Fibroblast of lung (primary cell): ENCODE data around the gene DUSP15. TPM values are rescaled to one million over a fixed set of nuclear protein-coding genes. Genes with fewer than 3 reads are reported as not detected.

Experiments
- DNase-seq, 2 donors: peaks; one replicate each; pipeline versions ENCODE4 v3.0.0 to v3.0.0-alpha.2; 2010; ENCODE audit warnings: low read depth in 2 of 2
- H2AFZ ChIP-seq: 2 replicates; pipeline ENCODE4 v1.5.1; 2012; ENCODE audit warnings: low read length, control low read depth, inconsistent platforms
- H3K27ac ChIP-seq: 2 replicates; pipeline ENCODE4 v1.5.1; 2011; ENCODE audit warnings: low read length, control low read depth; ENCODE audit not compliant: insufficient read depth
- H3K27me3 ChIP-seq: 2 replicates; pipeline ENCODE4 v1.5.1; 2011; ENCODE audit warnings: mild to moderate bottlenecking, low read length; ENCODE audit not compliant: control insufficient read depth, insufficient read depth
- H3K36me3 ChIP-seq: 2 replicates; pipeline ENCODE4 v1.5.1; 2011; ENCODE audit warnings: low read length; ENCODE audit not compliant: control insufficient read depth, insufficient read depth
- H3K4me1 ChIP-seq: 2 replicates; pipeline ENCODE4 v1.5.1; 2011; ENCODE audit warnings: low read length; ENCODE audit not compliant: control insufficient read depth, insufficient read depth; ENCODE audit errors: extremely low read depth
- H3K4me2 ChIP-seq: 2 replicates; pipeline ENCODE4 v1.5.1; 2011; ENCODE audit warnings: low read length, control low read depth; ENCODE audit not compliant: insufficient read depth; ENCODE audit errors: extremely low read depth
- H3K4me3 ChIP-seq, 4 experiments: fragments of 200-600 bp in 1 of 4; sonication (generic) in 1 of 4; replicated peaks in 1 of 4; 2 replicates each; pipeline ENCODE4 v1.5.1; 2011 to 2016; ENCODE audit warnings: low read length in 4 of 4, low read depth in 3 of 4, mild to moderate bottlenecking in 3 of 4, control low read depth in 2 of 4, inconsistent platforms in 1 of 4, mixed read lengths in 1 of 4; ENCODE audit not compliant: insufficient read depth in 1 of 4; ENCODE audit errors: control extremely low read depth in 1 of 4
- H3K79me2 ChIP-seq: 2 replicates; pipeline ENCODE4 v1.5.1; 2012; ENCODE audit warnings: mild to moderate bottlenecking, low read length, inconsistent platforms; ENCODE audit not compliant: control insufficient read depth, insufficient read depth
- H3K9ac ChIP-seq: 2 replicates; pipeline ENCODE4 v1.5.1; 2011; ENCODE audit warnings: mild to moderate bottlenecking, low read length, control low read depth; ENCODE audit not compliant: insufficient read depth
- H3K9me3 ChIP-seq: 2 replicates; pipeline ENCODE4 v1.5.1; 2012; ENCODE audit warnings: low read depth, low read length; ENCODE audit not compliant: control insufficient read depth, insufficient read depth
- H4K20me1 ChIP-seq: 2 replicates; pipeline ENCODE4 v1.5.1; 2011; ENCODE audit warnings: low read length; ENCODE audit not compliant: control insufficient read depth, insufficient read depth; ENCODE audit errors: extremely low read depth
- EZH2 ChIP-seq: IDR thresholded peaks from 2 replicates; pipeline ENCODE4 v1.5.1; 2012; ENCODE audit warnings: low read length, control low read depth, mild to moderate bottlenecking; ENCODE audit errors: missing control alignments
- polyA plus RNA-seq, 2 donors: library from polyadenylated mRNA; depleted of rRNA in 1 of 2; stranded (reverse) in 1 of 2; unstranded in 1 of 2; fragments of >200 nt; gene quantifications; 2 replicates each; pipeline ENCODE4 v1.2.1, GENCODE V29; 2011 to 2012; ENCODE audit warnings: missing spikeins in 1 of 2
- total RNA-seq: library from RNA; depleted of rRNA; stranded (reverse); fragments of >200 nt; gene quantifications from 2 replicates; pipeline ENCODE4 v1.2.1, GENCODE V29; 2014
- TF ChIP-seq, protein P1 (sequence below), 2 donors: IDR thresholded peaks in 1 of 2; conservative IDR thresholded peaks in 1 of 2; 1 replicate in 1 of 2; 2 replicates in 1 of 2; pipeline ENCODE4 v1.5.1; 2011 to 2012; ENCODE audit warnings: low read length in 2 of 2, control low read depth in 1 of 2, inconsistent platforms in 1 of 2, low read depth in 1 of 2, mild to moderate bottlenecking in 1 of 2

Gene DUSP15
- total and polyA plus RNA-seq, 2 donors (not counting 1 experiment from before 2014, with no cell fraction given): 0.14 TPM; not detected in 1

DNA sequence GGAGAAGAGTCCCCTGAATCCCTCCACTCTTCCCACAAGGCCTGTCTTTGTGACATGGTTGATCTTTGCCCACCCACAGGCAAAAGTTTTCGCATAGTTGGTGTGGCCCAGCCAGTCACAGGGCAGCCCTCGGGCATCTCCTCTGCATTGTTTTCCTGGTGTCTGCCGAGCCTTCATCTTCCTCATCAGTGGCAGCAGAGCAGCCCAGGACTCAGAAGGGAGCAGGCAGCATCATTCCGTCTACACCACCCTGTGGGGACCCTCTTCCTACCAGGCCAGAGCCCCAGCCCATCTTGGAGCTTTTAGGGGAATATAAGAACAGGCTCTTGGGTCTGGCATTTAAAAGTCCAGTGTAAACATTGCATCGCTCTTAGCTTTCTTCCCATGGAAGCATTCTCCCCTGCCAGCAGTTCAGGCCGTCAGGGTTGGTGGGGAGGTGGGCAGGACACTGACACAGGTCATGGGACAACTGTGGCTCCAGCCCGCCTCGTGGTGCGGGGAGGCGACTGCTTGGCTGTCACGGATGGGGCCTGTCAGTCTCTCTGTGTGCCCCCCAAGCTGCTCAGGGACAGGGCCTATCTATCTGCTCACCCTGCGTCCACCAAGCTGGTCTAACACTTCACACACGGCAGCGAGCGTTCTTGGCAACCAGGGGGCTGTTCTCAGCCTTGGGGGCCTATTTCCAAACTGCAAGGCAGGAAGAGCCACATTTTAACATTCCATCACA, 43.3 kb upstream of the DUSP15 start:
- no peaks in the 10 kb centered on the region for H3K9me3 ChIP-seq
- no peaks in the 10 kb centered on the region for H3K79me2 ChIP-seq
- no peaks in the 10 kb centered on the region for H3K4me1 ChIP-seq
- no peaks in the 10 kb centered on the region for H3K36me3 ChIP-seq
- TF ChIP-seq, protein P1, sequence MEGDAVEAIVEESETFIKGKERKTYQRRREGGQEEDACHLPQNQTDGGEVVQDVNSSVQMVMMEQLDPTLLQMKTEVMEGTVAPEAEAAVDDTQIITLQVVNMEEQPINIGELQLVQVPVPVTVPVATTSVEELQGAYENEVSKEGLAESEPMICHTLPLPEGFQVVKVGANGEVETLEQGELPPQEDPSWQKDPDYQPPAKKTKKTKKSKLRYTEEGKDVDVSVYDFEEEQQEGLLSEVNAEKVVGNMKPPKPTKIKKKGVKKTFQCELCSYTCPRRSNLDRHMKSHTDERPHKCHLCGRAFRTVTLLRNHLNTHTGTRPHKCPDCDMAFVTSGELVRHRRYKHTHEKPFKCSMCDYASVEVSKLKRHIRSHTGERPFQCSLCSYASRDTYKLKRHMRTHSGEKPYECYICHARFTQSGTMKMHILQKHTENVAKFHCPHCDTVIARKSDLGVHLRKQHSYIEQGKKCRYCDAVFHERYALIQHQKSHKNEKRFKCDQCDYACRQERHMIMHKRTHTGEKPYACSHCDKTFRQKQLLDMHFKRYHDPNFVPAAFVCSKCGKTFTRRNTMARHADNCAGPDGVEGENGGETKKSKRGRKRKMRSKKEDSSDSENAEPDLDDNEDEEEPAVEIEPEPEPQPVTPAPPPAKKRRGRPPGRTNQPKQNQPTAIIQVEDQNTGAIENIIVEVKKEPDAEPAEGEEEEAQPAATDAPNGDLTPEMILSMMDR (conservative IDR thresholded peaks at IDR 0.05 in 1 of 2, IDR thresholded peaks at IDR 0.05 in 1 of 2; ENCODE audit: low read depth in 1 of 2, low read length in 2 of 2): no peak
- TF ChIP-seq EZH2: no peak
- no peak overlapping the region for H3K9ac ChIP-seq
- H4K20me1 ChIP-seq: no peaks in the 10 kb centered on the region
- no peak for DNase-seq
- no peak overlapping the region for H3K4me3 ChIP-seq
- no peak overlapping the region for H3K4me2 ChIP-seq
- H2AFZ ChIP-seq: no peak overlapping the region
- H3K27ac ChIP-seq: no peak overlapping the region
- peaks cover 2% of the 10 kb centered on the region for H3K27me3 ChIP-seq

DNA sequence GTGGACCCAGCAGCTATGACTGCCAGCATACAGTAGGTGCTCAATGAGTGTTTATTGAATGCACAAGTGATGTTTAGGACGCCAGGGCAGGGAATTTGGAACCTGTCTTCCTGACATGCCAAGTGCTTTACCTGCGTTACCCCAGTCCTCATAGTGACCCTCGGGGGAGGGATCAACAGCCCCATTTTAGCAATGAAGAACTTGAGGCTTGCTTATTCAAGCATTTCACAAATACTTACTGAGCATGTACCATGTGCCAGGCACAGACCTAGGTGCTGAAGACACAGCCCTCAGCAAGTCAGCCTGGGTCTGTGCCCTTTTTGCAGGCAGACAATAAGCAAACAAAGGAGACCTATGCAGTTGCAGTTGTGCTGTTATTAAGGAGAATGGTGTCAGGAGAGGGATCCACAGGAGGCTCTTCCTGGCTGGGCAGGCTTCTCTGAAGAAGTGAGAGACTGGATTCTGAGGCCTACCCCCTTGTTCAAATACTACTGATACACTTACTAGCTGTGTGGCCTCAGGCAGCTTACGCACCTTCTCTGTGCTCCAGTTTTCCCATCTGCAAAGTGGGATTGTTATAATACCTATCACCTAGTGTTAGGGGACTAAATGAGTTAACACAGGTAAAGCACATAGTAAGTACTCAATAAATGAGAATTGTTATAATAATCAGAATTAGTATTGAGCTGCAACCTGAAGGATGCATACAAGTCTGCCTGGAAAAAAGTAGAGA, 39.9 kb upstream of the DUSP15 start:
- no peak for DNase-seq
- no peak overlapping the region for H2AFZ ChIP-seq
- no peaks in the 10 kb centered on the region for H3K36me3 ChIP-seq
- no peaks in the 10 kb centered on the region for H3K9me3 ChIP-seq
- no peak overlapping the region for H3K4me2 ChIP-seq
- H3K27me3 ChIP-seq: no peaks in the 10 kb centered on the region
- no peaks in the 10 kb centered on the region for H3K79me2 ChIP-seq
- no peak for TF ChIP-seq EZH2
- no peak overlapping the region for H3K4me3 ChIP-seq
- H3K4me1 ChIP-seq: no peaks in the 10 kb centered on the region
- no peak overlapping the region for H3K27ac ChIP-seq
- H3K9ac ChIP-seq: no peak overlapping the region
- H4K20me1 ChIP-seq: no peaks in the 10 kb centered on the region

DNA sequence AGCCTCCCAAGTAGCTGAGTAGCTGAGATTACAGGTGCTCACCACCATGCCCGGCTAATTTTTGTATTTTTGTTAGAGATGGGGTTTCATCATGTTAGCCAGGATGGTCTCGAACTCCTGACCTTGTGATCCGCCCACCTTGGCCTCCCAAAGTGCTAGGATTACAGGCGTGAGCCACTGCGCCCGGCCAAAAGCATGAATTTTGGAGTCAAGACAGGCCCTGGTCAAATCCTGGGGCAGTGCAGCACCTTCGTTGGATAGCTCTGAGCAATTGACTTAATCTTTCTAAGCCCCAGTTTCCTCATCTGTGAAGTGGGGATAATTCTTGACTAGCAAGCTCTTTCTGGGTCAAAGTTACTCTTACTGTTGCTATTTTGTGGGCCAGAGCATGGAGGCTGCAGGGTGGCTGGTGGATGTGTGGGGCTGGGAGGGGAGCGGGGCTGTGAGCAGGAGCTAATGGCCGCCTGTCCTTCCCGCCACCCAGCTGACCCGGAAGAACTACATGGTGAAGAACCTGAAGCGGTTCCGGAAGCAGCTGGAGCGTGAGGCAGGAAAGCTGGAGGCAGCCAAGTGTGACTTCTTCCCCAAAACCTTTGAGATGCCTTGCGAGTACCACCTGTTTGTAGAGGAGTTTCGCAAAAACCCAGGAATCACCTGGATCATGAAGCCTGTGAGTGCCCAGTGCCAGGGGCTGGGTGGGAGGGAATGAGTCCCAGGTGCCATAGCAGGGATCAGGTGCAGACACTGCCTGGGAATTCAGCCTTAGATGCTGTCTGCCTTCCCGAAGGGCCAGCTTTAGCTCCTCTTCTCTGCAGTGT, 39.1 kb upstream of the DUSP15 start:
- H4K20me1 ChIP-seq: no peaks in the 10 kb centered on the region

More for the DNA sequence above, 39.1 kb upstream of the DUSP15 start:
- Histone ChIP-seq H3K9ac (no peak overlapping the region), H3K4me2 (no peak overlapping the region), H3K27ac (no peak overlapping the region), H3K9me3 (no peaks in the 10 kb centered on the region), H3K79me2 (no peaks in the 10 kb centered on the region), H3K27me3 (no peaks in the 10 kb centered on the region), H3K4me1 (no peaks in the 10 kb centered on the region), H2AFZ (no peak overlapping the region), H3K4me3 (no peak overlapping the region), H3K36me3 (no peaks in the 10 kb centered on the region)
- no peak for DNase-seq
- TF ChIP-seq, protein P1 (conservative IDR thresholded peaks at IDR 0.05 in 1 of 2, IDR thresholded peaks at IDR 0.05 in 1 of 2; ENCODE audit: low read depth in 1 of 2, low read length in 2 of 2): no peak
- no peak for TF ChIP-seq EZH2
